Breast epithelium (tissue), 4 donors: ENCODE results near the gene C2CD3. TPM values are rescaled to one million over a fixed set of nuclear protein-coding genes. Genes with fewer than 3 reads are reported as not detected.

ENCODE experiments used
- DNase-seq, 2 donors: peaks; one replicate each; pipeline ENCODE4 v3.0.0-alpha.2; 2019; ENCODE audit warnings: low spot score in 2 of 2
- H3K27ac ChIP-seq, 2 donors: fragments of 200-600 bp; sonication (generic) in 1 of 2; one replicate each; pipeline ENCODE4 v1.5.1; 2016 to 2019; ENCODE audit warnings: mild to moderate bottlenecking in 1 of 2
- H3K27me3 ChIP-seq, 2 donors: fragments of 200-600 bp; sonication (generic) in 1 of 2; one replicate each; pipeline versions ENCODE4 v1.5.1 to v1.6.0; 2017 to 2019; ENCODE audit warnings: control low read depth in 1 of 2, mild to moderate bottlenecking in 1 of 2
- H3K36me3 ChIP-seq: fragments of 200-600 bp; one replicate; pipeline ENCODE4 v1.5.1; 2019
- H3K4me1 ChIP-seq, 2 donors: fragments of 200-600 bp; sonication (generic); one replicate each; pipeline ENCODE4 v1.5.1; 2016 to 2019; ENCODE audit warnings: control low read depth in 1 of 2
- H3K4me3 ChIP-seq, 3 donors: fragments of 200-600 bp; sonication (generic); 1 replicate in 2 of 3; 2 replicates in 1 of 3; pipeline ENCODE4 v1.5.1; 2016 to 2019; ENCODE audit warnings: mild to moderate bottlenecking in 3 of 3, moderate library complexity in 2 of 3
- H3K9me3 ChIP-seq, 2 donors: fragments of 200-600 bp; sonication (generic) in 1 of 2; one replicate each; pipeline ENCODE4 v1.5.1; 2016 to 2019; ENCODE audit warnings: control low read depth in 1 of 2
- POLR2A ChIP-seq: fragments of 450-650 bp; IDR thresholded peaks from one replicate; pipeline ENCODE4 v1.6.1; 2016; ENCODE audit warnings: antibody characterized with exemption, mild to moderate bottlenecking, moderate library complexity
- POLR2AphosphoS5 ChIP-seq, 3 donors: sonication (generic); formaldehyde crosslinking; IDR thresholded peaks; one replicate each; pipeline ENCODE4 v1.6.1; 2017; ENCODE audit warnings: antibody characterized with exemption in 3 of 3
- intact Hi-C: fragments of 100-400 bp; cut with DNase I; formaldehyde crosslinking; loops from one replicate; pipeline ENCODE4 v1.15.1; 2023; ENCODE audit warnings: low total_unique reads
- total RNA-seq, 3 donors: library from RNA; depleted of rRNA; stranded (reverse); fragments of >200 nt; gene quantifications; one replicate each; pipeline ENCODE4 v1.1.0, GENCODE V29; 2016
- TF ChIP-seq, protein P1 (sequence below), 3 donors: fragments of 450-650 bp; IDR thresholded peaks; one replicate each; pipeline ENCODE4 v1.5.1; 2016 to 2017; ENCODE audit warnings: antibody characterized with exemption in 3 of 3, mild to moderate bottlenecking in 3 of 3, moderate library complexity in 3 of 3

Gene C2CD3
- total RNA-seq, 3 donors from 2014 or later, result 17.4 to 44.5 (median 37.4) TPM

DNA sequence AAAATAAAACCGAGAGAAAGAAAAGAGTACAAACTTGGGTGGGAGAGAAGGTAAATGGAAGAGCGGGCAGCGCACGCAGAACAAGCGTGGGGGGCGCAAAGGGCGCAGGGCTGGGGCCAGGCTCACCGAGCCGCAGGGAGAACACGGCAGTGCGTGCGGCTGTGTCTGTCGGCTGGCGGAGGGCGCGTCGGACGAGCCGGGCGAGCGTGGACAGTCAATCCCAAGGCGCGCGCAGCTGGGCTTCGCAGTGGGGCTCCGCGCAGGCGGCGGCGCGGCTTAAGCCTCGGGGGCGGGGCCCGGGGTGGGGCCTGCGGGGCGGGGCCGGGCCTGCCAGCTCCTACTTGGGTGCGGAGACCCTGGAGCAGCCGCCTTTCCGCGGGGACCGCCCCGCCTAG is 188.2 kb downstream of the C2CD3 start, which contains the start of gene UCP2:
TSS of gene UCP2 (minus strand) at position 249 of the 395 bp plus-strand sequence. CDS start 4,465 bp downstream, outside the sequence.
- intact Hi-C loops, result no loop called here
- Histone ChIP-seq H3K4me3 (peak within 1 kb of the TSS; percentile 50 to 68 (median 66)), H3K4me1 (peaks cover 0 to 4% of the 10 kb centered on the region in 2 donors), H3K9me3 (no peaks in the 10 kb centered on the region), H3K27ac (peak within 1 kb of the TSS; percentile 84 to 91), H3K36me3 (no peaks in the 10 kb centered on the region), H3K27me3 (no peaks in the 10 kb centered on the region)
- DNase-seq, result peak; percentile 67 to 85
- TF ChIP-seq, protein P1, sequence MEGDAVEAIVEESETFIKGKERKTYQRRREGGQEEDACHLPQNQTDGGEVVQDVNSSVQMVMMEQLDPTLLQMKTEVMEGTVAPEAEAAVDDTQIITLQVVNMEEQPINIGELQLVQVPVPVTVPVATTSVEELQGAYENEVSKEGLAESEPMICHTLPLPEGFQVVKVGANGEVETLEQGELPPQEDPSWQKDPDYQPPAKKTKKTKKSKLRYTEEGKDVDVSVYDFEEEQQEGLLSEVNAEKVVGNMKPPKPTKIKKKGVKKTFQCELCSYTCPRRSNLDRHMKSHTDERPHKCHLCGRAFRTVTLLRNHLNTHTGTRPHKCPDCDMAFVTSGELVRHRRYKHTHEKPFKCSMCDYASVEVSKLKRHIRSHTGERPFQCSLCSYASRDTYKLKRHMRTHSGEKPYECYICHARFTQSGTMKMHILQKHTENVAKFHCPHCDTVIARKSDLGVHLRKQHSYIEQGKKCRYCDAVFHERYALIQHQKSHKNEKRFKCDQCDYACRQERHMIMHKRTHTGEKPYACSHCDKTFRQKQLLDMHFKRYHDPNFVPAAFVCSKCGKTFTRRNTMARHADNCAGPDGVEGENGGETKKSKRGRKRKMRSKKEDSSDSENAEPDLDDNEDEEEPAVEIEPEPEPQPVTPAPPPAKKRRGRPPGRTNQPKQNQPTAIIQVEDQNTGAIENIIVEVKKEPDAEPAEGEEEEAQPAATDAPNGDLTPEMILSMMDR (IDR thresholded peaks at IDR 0.05), result no peak
- TF ChIP-seq POLR2AphosphoS5 (IDR thresholded peaks at IDR 0.05) (no peak), POLR2A (no peak)

DNA sequence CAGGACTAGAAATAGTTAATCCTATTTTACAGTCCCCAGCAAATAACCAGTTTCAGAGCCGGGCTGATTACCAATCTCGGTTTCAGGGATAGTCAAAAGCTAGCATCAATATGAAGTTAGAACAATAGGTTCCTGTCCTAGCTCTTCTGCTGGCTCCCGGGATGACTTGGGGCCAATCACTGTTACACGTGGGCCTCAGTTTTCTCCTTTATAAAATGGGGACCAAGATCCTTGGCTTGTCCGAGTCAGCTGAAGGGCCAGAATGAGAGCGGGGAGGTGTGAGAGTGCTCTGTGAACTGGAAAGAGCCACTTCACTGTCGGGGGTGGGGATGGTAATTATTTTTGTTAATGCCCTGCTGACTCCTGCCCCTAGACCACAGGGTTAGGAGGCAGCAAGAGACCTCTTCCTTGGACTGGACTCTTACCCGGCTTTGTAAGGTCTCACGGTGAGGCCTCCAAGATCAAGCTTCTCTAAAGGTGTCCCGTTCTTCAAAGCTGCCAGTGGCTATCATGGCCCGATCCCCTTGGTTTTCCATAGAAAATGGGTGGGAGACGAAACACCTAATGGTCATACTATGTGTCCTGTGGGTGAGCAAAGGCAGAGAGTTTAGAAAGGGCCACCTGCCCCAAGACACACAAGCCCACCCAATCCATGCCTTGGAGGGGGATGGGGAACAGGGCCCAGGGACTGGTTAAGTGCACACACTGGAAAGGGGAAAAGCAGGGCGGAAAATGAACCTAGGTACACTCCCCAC is 189.6 kb downstream of the C2CD3 start:
- H3K27me3 ChIP-seq, result no peaks in the 10 kb centered on the region
- no peaks in the 10 kb centered on the region for H3K36me3 ChIP-seq
- H3K4me1 ChIP-seq, result peaks cover 0 to 4% of the 10 kb centered on the region in 2 donors
- intact Hi-C loops, result no loop called here
- peak in 1 of 2 donors; percentile 43 for DNase-seq
- TF ChIP-seq, protein P1 (IDR thresholded peaks at IDR 0.05), result no peak
- TF ChIP-seq POLR2AphosphoS5 (IDR thresholded peaks at IDR 0.05) (no peak), POLR2A (no peak)
- H3K27ac ChIP-seq, result peak overlapping the region; percentile 84 to 91
- no peaks in the 10 kb centered on the region for H3K9me3 ChIP-seq
- peak overlapping the region; percentile 50 to 68 (median 66) for H3K4me3 ChIP-seq

DNA sequence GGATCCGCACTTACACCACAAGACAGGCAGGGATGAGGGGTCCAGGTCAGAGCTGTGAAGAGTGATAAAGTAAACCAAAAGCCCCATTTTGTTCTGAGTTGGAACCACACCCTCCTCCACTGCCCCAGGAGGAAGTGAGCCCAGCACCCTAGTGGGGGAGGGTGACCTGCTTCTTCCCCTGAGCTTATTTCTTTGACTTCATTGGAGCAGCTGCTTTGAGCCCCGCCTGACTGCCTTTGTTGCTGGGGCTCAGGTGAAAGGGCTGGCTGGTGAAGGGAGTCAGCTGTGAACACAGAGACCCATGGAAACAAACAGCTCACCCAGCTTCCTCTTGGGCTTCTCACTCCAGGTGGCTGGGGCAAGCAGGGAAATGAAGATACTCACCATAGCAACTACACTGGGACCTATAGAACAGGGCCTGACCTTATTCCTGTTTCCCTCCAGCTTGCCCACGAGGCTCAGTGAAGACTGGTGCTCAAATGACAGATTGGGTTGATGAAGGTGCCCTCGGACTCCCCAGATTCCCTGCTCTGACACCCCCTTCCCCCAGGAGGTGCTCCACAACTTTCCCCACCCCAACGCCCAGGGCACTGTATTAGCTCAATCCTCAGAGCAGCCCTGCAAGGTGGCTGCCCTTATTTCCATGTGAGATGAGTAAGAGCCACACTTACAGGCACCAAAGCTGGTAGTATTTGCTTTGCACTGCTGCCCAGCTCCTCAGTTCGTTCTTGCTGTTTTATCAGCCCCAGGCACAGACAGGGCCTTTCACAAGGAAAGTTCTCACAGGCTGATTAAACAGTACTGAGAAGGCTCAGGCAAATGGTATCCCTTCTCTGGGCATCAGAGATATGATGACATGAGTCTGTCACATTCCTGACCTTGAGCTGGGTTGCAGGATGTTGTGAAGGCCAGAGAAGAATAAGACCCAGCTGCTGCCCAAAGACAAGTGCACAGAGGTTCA is 190.5 kb downstream of the C2CD3 start:
- peak; percentile 40 to 53 for DNase-seq
- H3K27ac ChIP-seq, result peak overlapping the region; percentile 36 to 84

DNA sequence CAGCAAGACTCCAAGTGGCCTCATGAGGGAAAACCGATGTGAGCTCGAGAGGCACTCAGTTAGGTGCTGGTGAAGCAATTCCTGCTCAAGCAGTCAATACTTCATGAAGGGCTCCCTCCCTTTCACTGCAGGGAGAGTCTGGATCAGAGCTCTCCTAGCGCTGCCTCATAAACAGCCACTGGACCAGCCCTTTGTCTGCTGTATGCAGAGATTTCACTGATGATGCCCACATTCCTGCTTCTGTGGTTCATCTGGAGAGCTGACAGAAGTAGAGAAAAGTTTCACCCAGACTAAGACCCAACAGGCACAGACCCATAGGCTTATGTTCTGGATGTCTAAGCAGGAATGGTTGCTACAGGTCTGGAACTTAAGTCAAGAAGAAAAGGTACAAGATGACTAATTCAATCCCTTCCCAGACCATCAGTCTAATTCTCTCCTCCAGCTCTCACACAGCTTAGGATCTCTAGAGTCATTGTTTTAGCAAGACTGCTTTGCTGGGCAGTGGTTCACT is 192.2 kb downstream of the C2CD3 start:
- TF ChIP-seq POLR2AphosphoS5 (IDR thresholded peaks at IDR 0.05) (no peak), POLR2A (no peak)
- TF ChIP-seq, protein P1 (IDR thresholded peaks at IDR 0.05), result no peak
- H3K36me3 ChIP-seq, result no peaks in the 10 kb centered on the region
- intact Hi-C loops, result no loop called here
- H3K4me3 ChIP-seq, result no peak overlapping the region
- H3K27ac ChIP-seq, result no peak overlapping the region
- H3K9me3 ChIP-seq, result no peaks in the 10 kb centered on the region
- peaks cover 0 to 4% of the 10 kb centered on the region in 2 donors for H3K4me1 ChIP-seq
- peak in 1 of 2 donors; percentile 3 for DNase-seq
- no peaks in the 10 kb centered on the region for H3K27me3 ChIP-seq

More for the DNA sequence above, 190.5 kb downstream of the C2CD3 start:
- Histone ChIP-seq H3K9me3 (no peaks in the 10 kb centered on the region), H3K36me3 (no peaks in the 10 kb centered on the region), H3K27me3 (no peaks in the 10 kb centered on the region), H3K4me3 (peak overlapping the region in 2 of 3 donors; percentile 66 to 68), H3K4me1 (peaks cover 0 to 4% of the 10 kb centered on the region in 2 donors)
- no peak for TF ChIP-seq POLR2A
- TF ChIP-seq, protein P1 (IDR thresholded peaks at IDR 0.05), result no peak
- TF ChIP-seq POLR2AphosphoS5 (IDR thresholded peaks at IDR 0.05), result no peak
- intact Hi-C loops, result no loop called here
